BJ (cell line): ENCODE measurements around the gene ADCY2. TPM values are rescaled to one million over a fixed set of nuclear protein-coding genes. Genes with fewer than 3 reads are reported as not detected.

Experiments used
- CTCF ChIA-PET: fragments of 350-600 bp; formaldehyde crosslinking; extraction: SDS; loops from one replicate; lab custom pipeline; 2021; ENCODE audit warnings: antibody characterized with exemption, inconsistent platforms; lab: Yijun Ruan, JAX
- POLR2A ChIA-PET: fragments of 300-600 bp; sonication (Branson Sonifier 250); formaldehyde crosslinking; extraction: SDS; loops from one replicate; lab custom pipeline; 2021; ENCODE audit warnings: antibody characterized with exemption; lab: Charles Lee
- DNase-seq: peaks from one replicate; pipeline ENCODE4 v3.0.0-alpha.2; 2011; ENCODE audit warnings: low read depth
- H3K27me3 ChIP-seq: 2 replicates; pipeline ENCODE4 v1.6.0; 2011; ENCODE audit warnings: low read length; ENCODE audit not compliant: control insufficient read depth, insufficient read depth
- H3K36me3 ChIP-seq: 2 replicates; pipeline ENCODE4 v1.5.1; 2011; ENCODE audit warnings: low read length; ENCODE audit not compliant: control insufficient read depth, insufficient read depth
- H3K4me3 ChIP-seq: 2 replicates; pipeline ENCODE4 v1.5.1; 2011; ENCODE audit warnings: low read depth, mild to moderate bottlenecking, control low read depth, low read length
- CTCF ChIP-seq: IDR thresholded peaks from 2 replicates; pipeline ENCODE4 v1.5.1; 2011; ENCODE audit warnings: low read depth, mild to moderate bottlenecking, control low read depth, inconsistent platforms, low read length, moderate library complexity; ENCODE audit not compliant: insufficient read depth
- polyA plus RNA-seq: library from polyadenylated mRNA; depleted of rRNA; stranded (reverse); fragments of >200 nt; gene quantifications from 2 replicates; pipeline ENCODE4 v1.2.3, GENCODE V29; 2011

ADCY2 gene
- polyA plus RNA-seq, 1 experiment: not detected

GRCh38 chr5:7794311-7794710 is 398.4 kb downstream of the ADCY2 start:
- H3K4me3 ChIP-seq: no peak overlapping the region
- H3K27me3 ChIP-seq: no peaks in the 10 kb centered on the region
- CTCF ChIA-PET: no interaction called here
- H3K36me3 ChIP-seq: no peaks in the 10 kb centered on the region
- no peak for TF ChIP-seq CTCF
- no peak for DNase-seq
- POLR2A ChIA-PET: no interaction called here

- CTCF ChIA-PET: no interaction called here
- H3K27me3 ChIP-seq: no peaks in the 10 kb centered on the region
- POLR2A ChIA-PET: no interaction called here
- H3K36me3 ChIP-seq: no peaks in the 10 kb centered on the region
- no peak overlapping the region for H3K4me3 ChIP-seq
- no peak for DNase-seq
- TF ChIP-seq CTCF: no peak
Measured at GRCh38 chr5:7794823-7795222, 398.9 kb downstream of the ADCY2 start.

- no peak for TF ChIP-seq CTCF
- no peaks in the 10 kb centered on the region for H3K27me3 ChIP-seq
- ChIA-PET CTCF (no interaction called here), POLR2A (no interaction called here)
- H3K4me3 ChIP-seq: no peak overlapping the region
- DNase-seq: no peak
- H3K36me3 ChIP-seq: no peaks in the 10 kb centered on the region
Measured at GRCh38 chr5:7795306-7795705, 399.4 kb downstream of the ADCY2 start.

GRCh38 chr5:7801891-7802614 is 406.1 kb downstream of the ADCY2 start:
- TF ChIP-seq CTCF: no peak
- ChIA-PET CTCF (no interaction called here), POLR2A (no interaction called here)
- H3K4me3 ChIP-seq: no peak overlapping the region
- no peaks in the 10 kb centered on the region for H3K36me3 ChIP-seq
- no peak for DNase-seq
- H3K27me3 ChIP-seq: no peaks in the 10 kb centered on the region

GRCh38 chr5:7802855-7803254 is 406.9 kb downstream of the ADCY2 start:
- POLR2A ChIA-PET: no interaction called here
- no peaks in the 10 kb centered on the region for H3K27me3 ChIP-seq
- no peak for DNase-seq
- CTCF ChIA-PET: interaction anchor here (1.6 kb wide), 1 partner anchor 14 kb away, joined by 4 read pairs; no protein-coding TSS in a partner anchor
- no peak for TF ChIP-seq CTCF
- no peaks in the 10 kb centered on the region for H3K36me3 ChIP-seq
- H3K4me3 ChIP-seq: no peak overlapping the region
